Breast epithelium (tissue), 4 donors: Measurements from ENCODE around the gene RNF212. TPM values are rescaled to one million over a fixed set of nuclear protein-coding genes. Genes with fewer than 3 reads are reported as not detected.

ENCODE experiments used
- DNase-seq, 2 donors: peaks; one replicate each; pipeline ENCODE4 v3.0.0-alpha.2; 2019; ENCODE audit warnings: low spot score in 2 of 2
- H3K27ac ChIP-seq, 2 donors: fragments of 200-600 bp; sonication (generic) in 1 of 2; one replicate each; pipeline ENCODE4 v1.5.1; 2016 to 2019; ENCODE audit warnings: mild to moderate bottlenecking in 1 of 2
- H3K27me3 ChIP-seq, 2 donors: fragments of 200-600 bp; sonication (generic) in 1 of 2; one replicate each; pipeline versions ENCODE4 v1.5.1 to v1.6.0; 2017 to 2019; ENCODE audit warnings: control low read depth in 1 of 2, mild to moderate bottlenecking in 1 of 2
- H3K36me3 ChIP-seq: fragments of 200-600 bp; one replicate; pipeline ENCODE4 v1.5.1; 2019
- H3K4me1 ChIP-seq, 2 donors: fragments of 200-600 bp; sonication (generic); one replicate each; pipeline ENCODE4 v1.5.1; 2016 to 2019; ENCODE audit warnings: control low read depth in 1 of 2
- H3K4me3 ChIP-seq, 3 donors: fragments of 200-600 bp; sonication (generic); 1 replicate in 2 of 3; 2 replicates in 1 of 3; pipeline ENCODE4 v1.5.1; 2016 to 2019; ENCODE audit warnings: mild to moderate bottlenecking in 3 of 3, moderate library complexity in 2 of 3
- H3K9me3 ChIP-seq, 2 donors: fragments of 200-600 bp; sonication (generic) in 1 of 2; one replicate each; pipeline ENCODE4 v1.5.1; 2016 to 2019; ENCODE audit warnings: control low read depth in 1 of 2
- POLR2A ChIP-seq: fragments of 450-650 bp; IDR thresholded peaks from one replicate; pipeline ENCODE4 v1.6.1; 2016; ENCODE audit warnings: antibody characterized with exemption, mild to moderate bottlenecking, moderate library complexity
- POLR2AphosphoS5 ChIP-seq, 3 donors: sonication (generic); formaldehyde crosslinking; IDR thresholded peaks; one replicate each; pipeline ENCODE4 v1.6.1; 2017; ENCODE audit warnings: antibody characterized with exemption in 3 of 3
- intact Hi-C: fragments of 100-400 bp; cut with DNase I; formaldehyde crosslinking; loops from one replicate; pipeline ENCODE4 v1.15.1; 2023; ENCODE audit warnings: low total_unique reads
- total RNA-seq, 3 donors: library from RNA; depleted of rRNA; stranded (reverse); fragments of >200 nt; gene quantifications; one replicate each; pipeline ENCODE4 v1.1.0, GENCODE V29; 2016
- TF ChIP-seq, protein P1 (sequence below), 3 donors: fragments of 450-650 bp; IDR thresholded peaks; one replicate each; pipeline ENCODE4 v1.5.1; 2016 to 2017; ENCODE audit warnings: antibody characterized with exemption in 3 of 3, mild to moderate bottlenecking in 3 of 3, moderate library complexity in 3 of 3

Gene RNF212, protein sequence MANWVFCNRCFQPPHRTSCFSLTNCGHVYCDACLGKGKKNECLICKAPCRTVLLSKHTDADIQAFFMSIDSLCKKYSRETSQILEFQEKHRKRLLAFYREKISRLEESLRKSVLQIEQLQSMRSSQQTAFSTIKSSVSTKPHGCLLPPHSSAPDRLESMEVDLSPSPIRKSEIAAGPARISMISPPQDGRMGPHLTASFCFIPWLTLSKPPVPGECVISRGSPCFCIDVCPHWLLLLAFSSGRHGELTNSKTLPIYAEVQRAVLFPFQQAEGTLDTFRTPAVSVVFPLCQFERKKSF
- total RNA-seq = 10 to 100 TPM in 1 of 3 donors, 1 to 10 TPM in 2; 5.1 to 15.7 (median 6.4) TPM

DNA sequence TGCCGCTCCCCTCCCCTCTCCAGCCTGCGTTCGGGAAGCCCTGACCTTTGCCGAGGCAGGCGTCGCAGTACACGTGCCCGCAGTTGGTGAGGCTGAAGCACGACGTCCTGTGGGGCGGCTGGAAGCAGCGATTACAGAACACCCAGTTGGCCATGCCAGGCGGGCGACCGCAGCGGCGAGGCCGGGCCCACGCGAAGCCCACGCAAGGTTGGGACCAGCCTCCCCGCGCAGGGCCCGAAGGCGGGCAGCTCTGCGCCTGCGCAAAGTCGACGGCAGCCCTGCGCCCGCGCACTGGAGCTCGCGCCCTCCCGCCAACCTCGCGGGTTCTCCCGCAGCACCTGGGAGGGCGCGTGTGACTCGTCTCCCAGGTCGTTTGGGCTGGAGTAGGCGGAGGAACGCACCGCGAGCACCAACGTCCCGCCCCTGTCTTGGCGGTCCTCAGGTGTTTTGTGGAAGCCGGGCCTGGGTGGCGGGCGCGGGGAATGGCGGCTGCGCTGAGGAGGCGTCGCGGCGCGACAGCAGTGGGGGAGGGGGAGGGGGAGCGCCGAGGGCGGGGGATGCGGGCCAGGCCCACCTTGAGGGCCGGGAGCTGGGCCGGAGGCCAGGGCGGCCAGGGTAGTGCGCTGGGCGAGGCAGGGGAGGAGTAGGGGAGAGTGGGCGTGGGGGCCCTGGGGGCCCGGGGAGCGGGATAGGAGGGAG is at the start of gene RNF212:
Gene RNF212 (minus strand): TSS at position 254 of the 699 bp plus-strand sequence. CDS start 100 bp downstream, at position 154.
- Histone ChIP-seq H3K27ac (peak within 1 kb of the TSS in 1 of 2 donors; percentile 33), H3K4me3 (peak within 1 kb of the TSS; percentile 37 to 69 (median 49)), H3K36me3 (no peaks in the 10 kb centered on the region), H3K4me1 (no peaks in the 10 kb centered on the region), H3K27me3 (peaks cover 0 to 3% of the 10 kb centered on the region in 2 donors), H3K9me3 (no peaks in the 10 kb centered on the region)
- DNase-seq = no peak
- intact Hi-C loops = loop anchor here (10.0 kb wide), 1 partner anchor 729 kb away; no protein-coding TSS in a partner anchor
- TF ChIP-seq POLR2AphosphoS5 (IDR thresholded peaks at IDR 0.05) (no peak), POLR2A (no peak)
- TF ChIP-seq, protein P1, sequence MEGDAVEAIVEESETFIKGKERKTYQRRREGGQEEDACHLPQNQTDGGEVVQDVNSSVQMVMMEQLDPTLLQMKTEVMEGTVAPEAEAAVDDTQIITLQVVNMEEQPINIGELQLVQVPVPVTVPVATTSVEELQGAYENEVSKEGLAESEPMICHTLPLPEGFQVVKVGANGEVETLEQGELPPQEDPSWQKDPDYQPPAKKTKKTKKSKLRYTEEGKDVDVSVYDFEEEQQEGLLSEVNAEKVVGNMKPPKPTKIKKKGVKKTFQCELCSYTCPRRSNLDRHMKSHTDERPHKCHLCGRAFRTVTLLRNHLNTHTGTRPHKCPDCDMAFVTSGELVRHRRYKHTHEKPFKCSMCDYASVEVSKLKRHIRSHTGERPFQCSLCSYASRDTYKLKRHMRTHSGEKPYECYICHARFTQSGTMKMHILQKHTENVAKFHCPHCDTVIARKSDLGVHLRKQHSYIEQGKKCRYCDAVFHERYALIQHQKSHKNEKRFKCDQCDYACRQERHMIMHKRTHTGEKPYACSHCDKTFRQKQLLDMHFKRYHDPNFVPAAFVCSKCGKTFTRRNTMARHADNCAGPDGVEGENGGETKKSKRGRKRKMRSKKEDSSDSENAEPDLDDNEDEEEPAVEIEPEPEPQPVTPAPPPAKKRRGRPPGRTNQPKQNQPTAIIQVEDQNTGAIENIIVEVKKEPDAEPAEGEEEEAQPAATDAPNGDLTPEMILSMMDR (IDR thresholded peaks at IDR 0.05) = no peak

DNA sequence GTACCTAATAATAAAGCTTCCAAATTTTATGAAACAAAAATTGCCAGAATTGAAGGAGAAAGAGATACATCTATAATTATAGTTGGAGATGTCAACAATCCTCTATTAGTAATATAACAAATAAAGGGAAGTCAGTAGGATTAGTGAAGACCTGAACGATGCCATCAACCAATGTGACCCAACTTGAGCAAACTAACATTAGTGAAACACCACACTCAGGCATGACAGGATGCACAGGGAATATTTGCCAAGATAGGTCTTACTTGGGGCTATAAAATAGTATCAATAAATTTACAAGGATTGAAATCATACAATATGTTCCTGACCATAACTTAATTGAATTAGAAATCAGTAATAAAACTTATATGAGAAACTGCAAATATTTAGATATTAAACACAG is 47.0 kb upstream of the RNF212 start:
- H3K4me1 ChIP-seq = no peaks in the 10 kb centered on the region
- H3K4me3 ChIP-seq = no peak overlapping the region
- peaks cover 6 to 14% of the 10 kb centered on the region in 2 donors for H3K9me3 ChIP-seq
- intact Hi-C loops = no loop called here
- TF ChIP-seq, protein P1 (IDR thresholded peaks at IDR 0.05) = no peak
- TF ChIP-seq POLR2AphosphoS5 (IDR thresholded peaks at IDR 0.05) (no peak), POLR2A (no peak)
- H3K27me3 ChIP-seq = no peaks in the 10 kb centered on the region
- no peak overlapping the region for H3K27ac ChIP-seq
- no peaks in the 10 kb centered on the region for H3K36me3 ChIP-seq
- DNase-seq = no peak

DNA sequence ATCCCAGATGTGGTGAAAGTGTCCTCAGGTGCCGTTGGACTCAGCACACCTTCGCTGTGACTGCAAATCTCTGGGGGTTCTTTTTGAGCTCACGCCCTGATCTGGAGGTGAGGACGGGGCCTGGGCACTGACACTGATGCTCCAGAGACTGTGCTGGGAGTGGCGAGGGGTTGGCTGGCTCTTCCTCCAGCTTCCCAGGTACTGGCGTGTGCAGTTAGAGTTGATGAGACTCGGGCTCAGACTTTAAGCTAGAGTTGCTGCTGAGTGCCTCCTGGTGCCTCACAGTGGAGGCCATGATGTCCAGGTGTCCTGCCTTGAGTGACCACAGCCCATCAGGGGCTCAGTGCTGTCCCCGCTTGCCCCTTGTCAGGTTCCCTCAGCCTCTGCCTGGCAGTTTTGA is 42.7 kb upstream of the RNF212 start:
- H3K27me3 ChIP-seq = no peaks in the 10 kb centered on the region
- DNase-seq = no peak
- TF ChIP-seq, protein P1 (IDR thresholded peaks at IDR 0.05) = no peak
- no peak for TF ChIP-seq POLR2A
- no peak for TF ChIP-seq POLR2AphosphoS5 (IDR thresholded peaks at IDR 0.05)
- no peaks in the 10 kb centered on the region for H3K36me3 ChIP-seq
- no peaks in the 10 kb centered on the region for H3K4me1 ChIP-seq
- no peak overlapping the region for H3K27ac ChIP-seq
- H3K9me3 ChIP-seq = peaks cover 6 to 14% of the 10 kb centered on the region in 2 donors
- intact Hi-C loops = no loop called here
- H3K4me3 ChIP-seq = no peak overlapping the region

DNA sequence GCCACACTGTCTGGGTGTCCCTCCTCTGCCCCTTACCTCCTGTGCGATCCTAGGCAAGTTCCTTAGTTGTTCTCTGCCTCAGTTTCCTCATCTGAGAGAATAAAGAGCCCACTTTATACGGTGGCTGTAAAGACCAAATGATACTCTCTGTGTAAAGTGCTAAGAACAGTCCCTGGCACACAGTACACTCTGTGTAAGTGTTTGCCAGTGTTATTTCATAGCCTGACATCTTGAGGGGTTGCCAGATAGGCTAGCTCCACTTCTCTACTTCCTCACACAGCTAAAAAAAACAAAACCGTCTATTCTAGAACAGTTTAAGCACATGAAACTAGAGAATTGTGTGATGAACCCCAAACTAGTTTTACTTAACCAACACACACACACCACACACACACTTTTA is 42.0 kb upstream of the RNF212 start:
- Histone ChIP-seq H3K4me1 (no peaks in the 10 kb centered on the region), H3K9me3 (peaks cover 6 to 14% of the 10 kb centered on the region in 2 donors), H3K36me3 (no peaks in the 10 kb centered on the region), H3K27ac (peak overlapping the region in 1 of 2 donors; percentile 68), H3K4me3 (no peak overlapping the region), H3K27me3 (no peaks in the 10 kb centered on the region)
- intact Hi-C loops = no loop called here
- TF ChIP-seq POLR2AphosphoS5 (IDR thresholded peaks at IDR 0.05) (no peak), POLR2A (no peak)
- TF ChIP-seq, protein P1 (IDR thresholded peaks at IDR 0.05) = no peak
- no peak for DNase-seq
